Naive B cell (primary cell): ENCODE measurements around the gene GARNL3. TPM values are rescaled to one million over a fixed set of nuclear protein-coding genes. Genes with fewer than 3 reads are reported as not detected.

Source experiments
- ATAC-seq, 2 donors: fragments of 150-1000 bp; cut with Tn5 transposase; 2 replicates each; pipeline ENCODE4 v1.10.0; 2021; ENCODE audit warnings: low read depth in 2 of 2, mild to moderate bottlenecking in 2 of 2, moderate library complexity in 2 of 2
- DNase-seq: peaks from one replicate; pipeline ENCODE4 v3.0.0; 2022
- H3K27ac Mint-ChIP-seq, 6 donors: one replicate each; pipeline ENCODE4 v1.8.0; 2020 to 2022; ENCODE audit warnings: mild to moderate bottlenecking in 6 of 6, mixed read lengths in 6 of 6, moderate library complexity in 5 of 6, inconsistent platforms in 2 of 6
- H3K27me3 Mint-ChIP-seq, 3 donors: one replicate each; pipeline ENCODE4 v1.8.0; 2021 to 2022; ENCODE audit warnings: mixed read lengths in 3 of 3, mild to moderate bottlenecking in 1 of 3
- H3K36me3 Mint-ChIP-seq, 2 donors: one replicate each; pipeline ENCODE4 v1.8.0; 2020 to 2022; ENCODE audit warnings: mixed read lengths in 2 of 2, inconsistent platforms in 1 of 2, mild to moderate bottlenecking in 1 of 2
- H3K4me1 Mint-ChIP-seq, 3 donors: one replicate each; pipeline ENCODE4 v1.8.0; 2020 to 2022; ENCODE audit warnings: mixed read lengths in 3 of 3, inconsistent platforms in 1 of 3, mild to moderate bottlenecking in 1 of 3, moderate library complexity in 1 of 3
- H3K4me3 Mint-ChIP-seq, 8 donors: one replicate each; pipeline ENCODE4 v1.8.0; 2020 to 2022; ENCODE audit warnings: mild to moderate bottlenecking in 8 of 8, mixed read lengths in 8 of 8, moderate library complexity in 8 of 8, inconsistent platforms in 2 of 8
- H3K9me3 Mint-ChIP-seq, 7 donors: one replicate each; pipeline ENCODE4 v1.8.0; 2020 to 2022; ENCODE audit warnings: mixed read lengths in 7 of 7, mild to moderate bottlenecking in 5 of 7, inconsistent platforms in 2 of 7, moderate library complexity in 1 of 7
- polyA plus RNA-seq, 6 donors: library from polyadenylated mRNA; unstranded; fragments of 300-500 nt; fragmentation: Illumina TruSeq; gene quantifications; one replicate each; pipeline ENCODE4 v1.2.3, GENCODE V29; 2021; ENCODE audit warnings: low read depth in 6 of 6

GARNL3 gene
- polyA plus RNA-seq, 6 donors from 2014 or later: 0.71 to 3.1 (median 1.1) TPM; not detected in 2

GRCh38 chr9:127224883-127225739 lies 39.5 kb upstream of the GARNL3 start:
- peaks cover 0 to 6% (median 0%) of the 10 kb centered on the region in 3 donors for H3K27me3 Mint-ChIP-seq
- H3K27ac Mint-ChIP-seq: peak overlapping the region in 4 of 6 donors; percentile 81 to 100 (median 94)
- no peaks in the 10 kb centered on the region for H3K36me3 Mint-ChIP-seq
- peaks cover 0 to 4% (median 0%) of the 10 kb centered on the region in 7 donors for H3K9me3 Mint-ChIP-seq
- ATAC-seq (peak; percentile 63 to 69), DNase-seq (peak; percentile 79)
- peaks cover 35 to 41% (median 40%) of the 10 kb centered on the region in 3 donors for H3K4me1 Mint-ChIP-seq
- peak overlapping the region; percentile 81 to 96 (median 87) for H3K4me3 Mint-ChIP-seq

GRCh38 chr9:127225801-127226625 lies 38.6 kb upstream of the GARNL3 start:
- Mint-ChIP-seq H3K4me3 (peak overlapping the region; percentile 79 to 96 (median 90)), H3K9me3 (peaks cover 0 to 4% (median 0%) of the 10 kb centered on the region in 7 donors), H3K27ac (peak overlapping the region; percentile 74 to 100 (median 91)), H3K27me3 (peaks cover 0 to 6% (median 0%) of the 10 kb centered on the region in 3 donors), H3K36me3 (no peaks in the 10 kb centered on the region), H3K4me1 (peaks cover 35 to 41% (median 40%) of the 10 kb centered on the region in 3 donors)
- DNase-seq: no peak
- ATAC-seq: no peak

GRCh38 chr9:127229691-127230417 lies 34.7 kb upstream of the GARNL3 start:
- Mint-ChIP-seq H3K4me1 (peaks cover 11 to 12% (median 11%) of the 10 kb centered on the region in 3 donors), H3K9me3 (peaks cover 0 to 2% (median 0%) of the 10 kb centered on the region in 7 donors), H3K36me3 (no peaks in the 10 kb centered on the region), H3K4me3 (no peak overlapping the region), H3K27ac (peak overlapping the region in 1 of 6 donors; percentile 22), H3K27me3 (peaks cover 8 to 15% (median 10%) of the 10 kb centered on the region in 3 donors)
- ATAC-seq: no peak
- DNase-seq: no peak

GRCh38 chr9:127231666-127232065 lies 32.9 kb upstream of the GARNL3 start:
- ATAC-seq: no peak
- H3K27me3 Mint-ChIP-seq: peaks cover 8 to 26% (median 18%) of the 10 kb centered on the region in 3 donors
- no peak overlapping the region for H3K4me3 Mint-ChIP-seq

GRCh38 chr9:127232833-127233549 lies 31.6 kb upstream of the GARNL3 start:
- ATAC-seq: no peak
- Mint-ChIP-seq H3K4me3 (no peak overlapping the region), H3K27ac (peak overlapping the region in 1 of 6 donors; percentile 28), H3K36me3 (peaks cover 0 to 15% of the 10 kb centered on the region in 2 donors), H3K27me3 (peaks cover 8 to 33% (median 18%) of the 10 kb centered on the region in 3 donors), H3K9me3 (no peaks in the 10 kb centered on the region), H3K4me1 (no peaks in the 10 kb centered on the region)
- no peak for DNase-seq

More at GRCh38 chr9:127231666-127232065, 32.9 kb upstream of the GARNL3 start:
- no peak overlapping the region for H3K27ac Mint-ChIP-seq
- peaks cover under 1 to 2% (median 1%) of the 10 kb centered on the region in 3 donors for H3K4me1 Mint-ChIP-seq
- DNase-seq: no peak
- peaks cover 0 to 8% of the 10 kb centered on the region in 2 donors for H3K36me3 Mint-ChIP-seq
- no peaks in the 10 kb centered on the region for H3K9me3 Mint-ChIP-seq

GRCh38 chr9:127233550-127233949 lies 31.0 kb upstream of the GARNL3 start:
- Mint-ChIP-seq H3K27ac (no peak overlapping the region), H3K9me3 (no peaks in the 10 kb centered on the region), H3K36me3 (peaks cover 0 to 15% of the 10 kb centered on the region in 2 donors), H3K4me3 (no peak overlapping the region), H3K27me3 (peaks cover 8 to 33% (median 18%) of the 10 kb centered on the region in 3 donors), H3K4me1 (no peaks in the 10 kb centered on the region)
- DNase-seq (no peak), ATAC-seq (no peak)

- Mint-ChIP-seq H3K27ac (no peak overlapping the region), H3K9me3 (no peaks in the 10 kb centered on the region), H3K27me3 (peaks cover 8 to 36% (median 21%) of the 10 kb centered on the region in 3 donors), H3K36me3 (peaks cover 0 to 15% of the 10 kb centered on the region in 2 donors), H3K4me3 (no peak overlapping the region), H3K4me1 (no peaks in the 10 kb centered on the region)
- DNase-seq: no peak
- ATAC-seq: no peak
Observed at GRCh38 chr9:127233989-127234388, 30.6 kb upstream of the GARNL3 start.

- no peaks in the 10 kb centered on the region for H3K9me3 Mint-ChIP-seq
- DNase-seq: no peak
- H3K27me3 Mint-ChIP-seq: peaks cover 8 to 26% (median 14%) of the 10 kb centered on the region in 3 donors
- H3K36me3 Mint-ChIP-seq: peaks cover 0 to 15% of the 10 kb centered on the region in 2 donors
- no peak overlapping the region for H3K27ac Mint-ChIP-seq
- no peaks in the 10 kb centered on the region for H3K4me1 Mint-ChIP-seq
- H3K4me3 Mint-ChIP-seq: no peak overlapping the region
- no peak for ATAC-seq
Observed at GRCh38 chr9:127237801-127238200, 26.8 kb upstream of the GARNL3 start.

- no peak for ATAC-seq
- H3K27me3 Mint-ChIP-seq: peaks cover 0 to 15% (median 5%) of the 10 kb centered on the region in 3 donors
Observed at GRCh38 chr9:127241354-127241753, 23.2 kb upstream of the GARNL3 start.

GRCh38 chr9:127244609-127245601 lies 19.7 kb upstream of the GARNL3 start:
- Mint-ChIP-seq H3K36me3 (peaks cover 0 to 4% of the 10 kb centered on the region in 2 donors), H3K4me1 (peaks cover 7 to 18% (median 14%) of the 10 kb centered on the region in 3 donors), H3K9me3 (no peaks in the 10 kb centered on the region), H3K4me3 (peak overlapping the region; percentile 82 to 95 (median 94)), H3K27ac (peak overlapping the region in 5 of 6 donors; percentile 64 to 93 (median 86)), H3K27me3 (peaks cover 0 to 6% (median 0%) of the 10 kb centered on the region in 3 donors)
- ATAC-seq (peak; percentile 100), DNase-seq (peak; percentile 93)

More at GRCh38 chr9:127241354-127241753, 23.2 kb upstream of the GARNL3 start:
- Mint-ChIP-seq H3K4me1 (peaks cover 7 to 18% (median 14%) of the 10 kb centered on the region in 3 donors), H3K27ac (no peak overlapping the region), H3K4me3 (no peak overlapping the region), H3K36me3 (peaks cover 0 to 7% of the 10 kb centered on the region in 2 donors), H3K9me3 (no peaks in the 10 kb centered on the region)
- no peak for DNase-seq

- Mint-ChIP-seq H3K27ac (peak overlapping the region in 1 of 6 donors; percentile 88), H3K4me1 (peaks cover 7 to 18% (median 14%) of the 10 kb centered on the region in 3 donors), H3K27me3 (peaks cover 0 to 6% (median 0%) of the 10 kb centered on the region in 3 donors), H3K9me3 (no peaks in the 10 kb centered on the region), H3K4me3 (peak overlapping the region; percentile 82 to 95 (median 94)), H3K36me3 (peaks cover 0 to 4% of the 10 kb centered on the region in 2 donors)
- ATAC-seq (no peak), DNase-seq (no peak)
Observed at GRCh38 chr9:127245637-127246164, 18.9 kb upstream of the GARNL3 start.
